ENCODE results near the gene CACNB2. TPM values are rescaled to one million over a fixed set of nuclear protein-coding genes. Genes with fewer than 3 reads are reported as not detected.

CACNB2 gene
- total and polyA plus RNA-seq, 8 donors = 4.9 to 11.1 (median 7.3) TPM

GRCh38 chr10:18539335-18539734 lies 399.1 kb downstream of the CACNB2 start:
- Histone ChIP-seq H3K27ac (no peak overlapping the region), H3K27me3 (no peaks in the 10 kb centered on the region), H3K4me3 (no peak overlapping the region), H3K4me1 (no peaks in the 10 kb centered on the region), H3K36me3 (peaks cover 3 to 21% (median 4%) of the 10 kb centered on the region in 3 donors), H3K9me3 (no peaks in the 10 kb centered on the region)
- WGBS, 2 donors = 90 to 93% methylated on average over 22 of the region's 22 CpGs
- no peak for DNase-seq
- no peak for FAIRE-seq
- ATAC-seq = no peak
- intact Hi-C loops (cut with DNase I) = no loop called here
- no peak for TF ChIP-seq CTCF (IDR thresholded peaks at IDR 0.05)

- Histone ChIP-seq H3K4me3 (no peak overlapping the region), H3K4me1 (no peaks in the 10 kb centered on the region), H3K27me3 (no peaks in the 10 kb centered on the region), H3K36me3 (peaks cover 3 to 18% (median 4%) of the 10 kb centered on the region in 3 donors), H3K9me3 (no peaks in the 10 kb centered on the region), H3K27ac (no peak overlapping the region)
- no peak for TF ChIP-seq CTCF (IDR thresholded peaks at IDR 0.05)
- no peak for FAIRE-seq
- DNase-seq = no peak
- no peak for ATAC-seq
- intact Hi-C loops (cut with DNase I) = no loop called here
Observed at GRCh38 chr10:18540195-18540594, 400.0 kb downstream of the CACNB2 start.

GRCh38 chr10:18542832-18543231 lies 402.6 kb downstream of the CACNB2 start:
- no peaks in the 10 kb centered on the region for H3K9me3 ChIP-seq
- H3K27ac ChIP-seq = no peak overlapping the region
- H3K36me3 ChIP-seq = peaks cover 3 to 20% (median 4%) of the 10 kb centered on the region in 3 donors
- intact Hi-C loops (cut with DNase I) = no loop called here
- DNase-seq (no peak), ATAC-seq (no peak), FAIRE-seq (no peak)
- H3K4me1 ChIP-seq = no peaks in the 10 kb centered on the region
- TF ChIP-seq CTCF (IDR thresholded peaks at IDR 0.05) = no peak
- no peak overlapping the region for H3K4me3 ChIP-seq
- no peaks in the 10 kb centered on the region for H3K27me3 ChIP-seq

- no peak for ATAC-seq
- no peak for DNase-seq
- Histone ChIP-seq H3K27ac (no peak overlapping the region), H3K27me3 (no peaks in the 10 kb centered on the region), H3K4me3 (no peak overlapping the region), H3K4me1 (no peaks in the 10 kb centered on the region), H3K36me3 (peaks cover 0 to 9% (median 0%) of the 10 kb centered on the region in 3 donors), H3K9me3 (no peaks in the 10 kb centered on the region)
- no peak for TF ChIP-seq CTCF (IDR thresholded peaks at IDR 0.05)
- 88 to 91% methylated on average over 7 of the region's 7 CpGs for WGBS, 2 donors
- no peak for FAIRE-seq
- intact Hi-C loops (cut with DNase I) = no loop called here
Observed at GRCh38 chr10:18545621-18546305, 405.5 kb downstream of the CACNB2 start.

- no peak for ATAC-seq
- FAIRE-seq = no peak
- H3K27ac ChIP-seq = no peak overlapping the region
- H3K36me3 ChIP-seq = peaks cover 0 to 16% (median 0%) of the 10 kb centered on the region in 3 donors
- H3K4me1 ChIP-seq = no peaks in the 10 kb centered on the region
- H3K27me3 ChIP-seq = no peaks in the 10 kb centered on the region
- no peak for TF ChIP-seq CTCF (IDR thresholded peaks at IDR 0.05)
- no peak for DNase-seq
- no peak overlapping the region for H3K4me3 ChIP-seq
- intact Hi-C loops (cut with DNase I) = no loop called here
- WGBS, 2 donors = 81 to 90% methylated on average over 2 of the region's 2 CpGs
- no peaks in the 10 kb centered on the region for H3K9me3 ChIP-seq
Observed at GRCh38 chr10:18549105-18549504, 408.9 kb downstream of the CACNB2 start.

Data from pancreas (tissue), 10 donors.